Rectal smooth muscle tissue (tissue), 1 donor: ENCODE results near the gene CTIF.

Experiments
- H3K27ac ChIP-seq: one replicate; pipeline ENCODE4 v1.7.0; 2013; ENCODE audit warnings: low read depth, low read length, inconsistent platforms
- H3K27me3 ChIP-seq: one replicate; pipeline ENCODE4 v1.7.0; 2013; ENCODE audit warnings: low read length; ENCODE audit not compliant: control insufficient read depth, insufficient read depth
- H3K36me3 ChIP-seq: one replicate; pipeline ENCODE4 v1.7.0; 2013; ENCODE audit warnings: low read length; ENCODE audit not compliant: control insufficient read depth, insufficient read depth
- H3K4me1 ChIP-seq: one replicate; pipeline ENCODE4 v1.7.0; 2013; ENCODE audit warnings: low read length; ENCODE audit not compliant: control insufficient read depth, insufficient read depth
- H3K4me3 ChIP-seq: one replicate; pipeline ENCODE4 v1.7.0; 2013; ENCODE audit warnings: low read length
- H3K9ac ChIP-seq: one replicate; pipeline ENCODE4 v1.7.0; 2013; ENCODE audit warnings: low read length

Gene CTIF

DNA sequence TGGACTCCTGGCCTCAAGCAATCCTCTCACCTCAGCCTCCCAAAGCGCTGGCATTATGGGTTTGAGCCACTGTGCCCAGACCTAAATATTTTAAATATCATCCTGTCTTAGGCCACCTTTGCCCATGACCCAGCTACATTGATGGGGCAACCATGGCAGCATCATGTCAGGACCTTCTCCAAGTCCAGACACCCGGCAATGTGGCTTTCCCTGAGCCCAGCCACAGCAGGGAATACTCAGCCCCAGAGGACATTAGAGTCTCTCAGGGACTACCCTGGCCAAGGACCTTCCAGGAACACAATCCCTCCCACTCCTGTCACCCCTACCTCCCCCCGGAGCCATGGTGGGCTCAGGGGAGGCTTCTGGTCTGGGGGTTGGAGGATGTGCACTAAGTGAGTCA is 339.1 kb downstream of the CTIF start:
- H3K36me3 ChIP-seq = no peaks in the 10 kb centered on the region
- no peak overlapping the region for H3K27ac ChIP-seq
- no peak overlapping the region for H3K4me3 ChIP-seq
- H3K27me3 ChIP-seq = no peaks in the 10 kb centered on the region
- no peaks in the 10 kb centered on the region for H3K4me1 ChIP-seq
- no peak overlapping the region for H3K9ac ChIP-seq

DNA sequence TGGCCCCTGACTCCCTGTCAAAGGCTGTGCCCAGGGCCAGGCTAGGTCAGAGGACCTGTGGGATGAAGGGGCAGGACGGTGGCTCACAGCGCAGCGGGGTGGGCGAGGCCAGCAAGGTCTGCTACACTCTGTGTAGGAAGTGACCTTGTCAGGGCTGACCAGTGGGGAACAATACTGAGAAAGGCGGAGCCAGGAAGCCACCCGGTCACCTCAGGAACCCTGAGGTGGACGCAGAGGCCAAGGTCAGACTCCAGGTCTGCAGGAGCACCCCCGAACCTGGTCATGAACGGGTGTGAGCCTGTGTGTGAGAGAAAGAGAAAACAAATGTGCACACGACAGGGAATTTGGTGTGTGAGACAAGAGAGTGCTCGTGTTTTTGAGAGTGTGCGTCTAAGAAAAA is 339.6 kb downstream of the CTIF start:
- H3K4me1 ChIP-seq = no peaks in the 10 kb centered on the region
- H3K27ac ChIP-seq = no peak overlapping the region
- no peak overlapping the region for H3K9ac ChIP-seq
- no peak overlapping the region for H3K4me3 ChIP-seq
- H3K27me3 ChIP-seq = no peaks in the 10 kb centered on the region
- H3K36me3 ChIP-seq = no peaks in the 10 kb centered on the region

DNA sequence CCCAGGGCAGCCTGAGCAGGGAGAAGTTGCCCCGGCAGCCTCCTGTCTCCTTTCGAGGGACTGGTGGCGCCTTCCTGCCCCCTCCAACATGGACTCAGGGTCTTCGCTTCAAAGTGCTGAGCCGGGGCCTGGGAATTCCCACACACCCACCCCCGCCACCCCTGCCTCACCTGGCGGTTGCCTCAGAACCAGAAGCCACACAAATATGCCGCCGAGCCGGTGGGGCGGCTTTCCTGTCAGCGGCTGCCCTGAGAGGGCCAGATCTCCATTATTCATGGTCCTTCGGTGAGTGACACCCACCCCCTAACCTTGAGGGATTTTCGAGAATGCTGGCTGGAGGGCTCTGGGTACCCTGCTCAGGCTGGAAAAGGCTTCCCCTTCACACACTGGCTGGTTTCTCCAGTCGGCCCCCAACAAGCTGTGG is 340.2 kb downstream of the CTIF start:
- H3K36me3 ChIP-seq = no peaks in the 10 kb centered on the region
- no peaks in the 10 kb centered on the region for H3K4me1 ChIP-seq
- H3K4me3 ChIP-seq = no peak overlapping the region
- H3K27ac ChIP-seq = no peak overlapping the region
- H3K9ac ChIP-seq = no peak overlapping the region
- no peaks in the 10 kb centered on the region for H3K27me3 ChIP-seq

DNA sequence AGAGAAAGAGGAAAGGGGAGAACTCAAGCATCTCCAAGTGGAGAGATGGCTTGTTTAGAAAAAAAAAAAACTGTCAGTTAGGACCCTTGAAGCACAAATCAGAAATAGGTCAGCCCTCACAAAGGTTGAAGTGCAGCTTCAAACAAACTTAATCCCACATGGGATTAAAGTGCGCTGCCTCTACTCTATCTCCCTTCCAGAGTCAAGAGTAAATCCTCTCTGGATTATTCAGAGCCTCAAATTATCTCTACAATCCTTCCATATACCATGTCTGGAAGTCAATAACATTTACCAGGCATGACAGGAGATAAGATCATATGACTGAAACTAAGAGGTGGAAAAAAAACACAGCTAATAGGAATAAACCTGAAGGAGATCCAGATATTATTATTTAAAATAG is 342.1 kb downstream of the CTIF start:
- Histone ChIP-seq H3K9ac (no peak overlapping the region), H3K4me1 (no peaks in the 10 kb centered on the region), H3K27me3 (no peaks in the 10 kb centered on the region), H3K27ac (no peak overlapping the region), H3K4me3 (no peak overlapping the region), H3K36me3 (no peaks in the 10 kb centered on the region)

DNA sequence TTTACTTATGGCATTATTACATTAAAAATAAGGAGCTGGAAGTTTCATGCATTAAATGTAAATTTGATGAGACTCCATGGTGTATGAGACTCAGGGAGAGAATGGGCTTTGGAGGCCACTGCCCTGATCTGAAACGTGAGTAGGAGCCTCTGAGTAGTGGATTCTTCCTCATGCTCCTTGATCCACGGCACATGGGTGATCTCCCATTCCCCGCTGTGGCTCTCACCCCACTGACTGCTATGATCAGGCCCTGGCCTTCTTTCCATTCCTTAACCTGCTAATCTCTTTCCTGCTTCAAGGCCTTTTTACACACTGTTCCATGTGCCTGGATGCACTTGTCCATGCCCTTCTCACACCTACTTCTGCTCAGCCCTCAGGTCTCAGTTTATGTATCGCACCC is 343.5 kb downstream of the CTIF start:
- Histone ChIP-seq H3K36me3 (no peaks in the 10 kb centered on the region), H3K9ac (no peak overlapping the region), H3K4me1 (no peaks in the 10 kb centered on the region), H3K27ac (no peak overlapping the region), H3K27me3 (no peaks in the 10 kb centered on the region), H3K4me3 (no peak overlapping the region)

DNA sequence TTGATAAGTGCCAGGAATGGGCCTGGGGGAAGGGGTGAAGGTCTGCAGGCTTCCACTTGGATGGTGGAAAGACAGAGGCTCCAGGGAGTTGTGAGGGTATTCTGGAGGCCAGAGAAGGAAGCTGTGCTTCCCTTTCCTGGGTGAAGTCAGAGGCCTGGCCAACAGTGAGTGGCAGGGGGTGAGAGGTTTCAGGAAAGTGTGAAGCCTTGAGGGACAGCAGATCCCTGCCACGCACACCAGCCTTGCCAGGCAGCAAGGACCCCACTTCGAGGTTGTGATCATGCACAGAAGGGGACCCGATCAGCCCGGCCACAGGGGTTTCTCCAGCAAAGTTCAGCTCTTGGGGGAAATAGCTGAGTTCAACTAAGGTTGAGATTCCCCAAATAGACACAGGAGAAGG is 345.5 kb downstream of the CTIF start:
- Histone ChIP-seq H3K4me1 (no peaks in the 10 kb centered on the region), H3K9ac (no peak overlapping the region), H3K27me3 (no peaks in the 10 kb centered on the region), H3K27ac (no peak overlapping the region), H3K36me3 (no peaks in the 10 kb centered on the region), H3K4me3 (no peak overlapping the region)

DNA sequence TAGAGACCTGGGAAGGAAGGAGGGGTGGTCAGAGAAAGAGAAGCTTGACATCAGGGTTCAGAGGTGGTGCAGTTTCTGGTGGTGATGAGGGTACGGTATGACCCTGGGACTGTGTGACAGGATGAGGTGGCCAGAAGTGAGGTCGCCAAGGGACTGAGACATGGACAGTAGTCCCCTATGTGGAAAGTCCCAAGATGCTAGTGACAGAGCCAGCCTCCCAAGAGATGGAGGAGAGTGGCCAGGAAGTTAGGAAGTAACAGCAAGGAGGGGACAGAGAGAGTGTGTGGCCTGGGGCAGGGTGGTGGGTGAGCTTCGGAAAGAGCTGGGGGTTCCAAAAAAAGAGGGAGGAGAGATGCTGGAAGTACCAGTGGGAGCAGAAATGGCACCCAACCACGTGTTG is 345.9 kb downstream of the CTIF start:
- no peak overlapping the region for H3K27ac ChIP-seq
- H3K36me3 ChIP-seq = no peaks in the 10 kb centered on the region
- H3K9ac ChIP-seq = no peak overlapping the region
- H3K4me3 ChIP-seq = no peak overlapping the region
- H3K27me3 ChIP-seq = no peaks in the 10 kb centered on the region
- H3K4me1 ChIP-seq = no peaks in the 10 kb centered on the region

DNA sequence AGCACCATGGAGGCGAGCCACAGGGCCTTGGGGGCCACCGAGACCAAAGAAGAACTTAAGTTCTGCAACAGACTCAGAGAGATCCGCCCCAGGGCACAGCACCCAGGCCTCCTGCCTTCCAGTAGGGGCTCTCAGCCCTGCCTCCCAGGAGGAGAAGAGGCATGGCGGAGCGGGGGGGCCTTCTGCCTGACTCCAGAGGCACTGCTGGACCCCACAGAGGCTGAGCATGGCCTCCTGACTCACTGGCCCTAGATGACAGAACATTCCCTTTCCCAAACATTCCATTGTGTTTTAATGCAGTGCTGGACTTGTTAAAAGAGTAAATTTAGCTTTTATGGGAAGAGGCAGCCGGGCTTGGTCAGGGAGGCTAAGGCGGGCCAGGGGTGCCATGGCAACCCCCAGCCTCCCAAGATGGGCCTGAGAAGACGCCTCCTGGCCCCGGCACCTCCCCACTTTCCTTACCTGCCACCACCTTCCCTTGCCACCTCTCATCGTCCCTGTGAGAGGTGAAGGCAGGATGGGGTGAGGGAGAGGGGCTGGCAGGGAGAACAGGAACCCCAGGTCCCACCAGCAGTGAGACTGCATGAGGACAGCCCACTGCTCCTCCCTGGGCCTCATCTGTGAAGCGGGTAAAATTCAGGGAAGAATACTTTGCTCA is 346.6 kb downstream of the CTIF start:
- H3K4me1 ChIP-seq = no peaks in the 10 kb centered on the region
- no peaks in the 10 kb centered on the region for H3K27me3 ChIP-seq
- no peak overlapping the region for H3K27ac ChIP-seq
- no peak overlapping the region for H3K4me3 ChIP-seq
- H3K36me3 ChIP-seq = no peaks in the 10 kb centered on the region
- H3K9ac ChIP-seq = no peak overlapping the region

DNA sequence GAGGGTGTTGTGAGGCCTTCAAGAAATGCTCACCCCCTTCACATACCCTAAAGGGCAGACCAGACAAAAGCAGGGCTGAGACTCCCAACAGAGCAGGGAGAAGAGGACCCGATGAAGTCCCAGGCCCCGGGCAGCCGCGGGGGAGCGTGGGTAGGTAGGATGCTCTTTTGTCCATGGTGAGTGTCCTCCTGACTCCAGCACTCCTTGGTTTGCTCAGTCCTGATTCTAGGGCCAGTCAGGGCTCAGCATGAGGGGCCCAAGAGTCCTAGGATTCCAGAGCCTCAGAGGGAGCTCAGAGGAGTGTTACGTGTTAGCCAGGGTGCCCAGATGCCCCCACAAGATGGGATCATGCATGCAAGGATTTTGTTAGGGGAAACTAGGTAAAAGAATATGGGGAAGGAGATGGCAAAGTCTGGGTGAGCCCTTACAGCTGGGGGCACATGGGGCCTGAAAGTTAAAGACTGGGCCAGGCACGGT is 347.1 kb downstream of the CTIF start:
- H3K4me3 ChIP-seq = no peak overlapping the region
- no peak overlapping the region for H3K27ac ChIP-seq
- H3K36me3 ChIP-seq = no peaks in the 10 kb centered on the region
- no peaks in the 10 kb centered on the region for H3K4me1 ChIP-seq
- no peaks in the 10 kb centered on the region for H3K27me3 ChIP-seq
- H3K9ac ChIP-seq = no peak overlapping the region

DNA sequence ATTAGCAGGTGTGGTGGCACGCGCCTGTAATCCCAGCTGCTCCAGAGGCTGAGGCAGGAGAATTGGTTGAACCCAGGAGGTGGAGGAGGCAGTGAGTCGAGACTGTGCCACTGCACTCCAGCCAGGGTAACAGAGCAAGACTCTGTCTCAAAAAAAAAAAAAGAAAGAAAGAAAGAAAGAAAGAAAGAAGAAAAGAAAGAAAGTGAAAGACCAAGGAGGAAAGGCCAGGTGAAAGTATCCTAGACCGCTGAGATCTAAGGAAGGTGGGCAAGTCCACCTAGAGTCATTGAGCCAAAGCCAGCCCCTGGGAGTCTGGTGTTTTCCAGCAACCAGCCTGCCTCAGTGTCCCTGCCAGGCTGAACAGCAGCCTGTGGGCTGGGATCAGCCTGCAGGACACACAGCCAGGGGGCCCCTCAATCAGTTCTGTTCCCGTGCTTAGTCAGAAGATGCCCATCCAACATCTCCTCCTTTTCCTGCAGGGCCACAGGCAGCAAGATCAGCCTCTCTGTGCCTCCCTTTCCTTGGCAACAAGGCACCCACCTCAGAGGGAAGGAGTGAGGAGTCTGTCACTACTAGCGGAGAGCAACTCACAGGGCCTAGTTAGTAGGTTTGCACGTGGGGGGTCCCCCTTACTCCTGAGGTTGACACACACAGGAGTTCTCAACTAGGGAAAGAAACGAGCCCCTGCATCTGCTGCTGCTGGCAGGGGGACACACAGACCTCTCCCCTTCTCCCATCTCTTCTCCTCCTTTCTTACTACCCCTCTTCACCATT is 347.9 kb downstream of the CTIF start:
- Histone ChIP-seq H3K9ac (no peak overlapping the region), H3K4me1 (no peaks in the 10 kb centered on the region), H3K27me3 (no peaks in the 10 kb centered on the region), H3K27ac (no peak overlapping the region), H3K4me3 (no peak overlapping the region), H3K36me3 (no peaks in the 10 kb centered on the region)

DNA sequence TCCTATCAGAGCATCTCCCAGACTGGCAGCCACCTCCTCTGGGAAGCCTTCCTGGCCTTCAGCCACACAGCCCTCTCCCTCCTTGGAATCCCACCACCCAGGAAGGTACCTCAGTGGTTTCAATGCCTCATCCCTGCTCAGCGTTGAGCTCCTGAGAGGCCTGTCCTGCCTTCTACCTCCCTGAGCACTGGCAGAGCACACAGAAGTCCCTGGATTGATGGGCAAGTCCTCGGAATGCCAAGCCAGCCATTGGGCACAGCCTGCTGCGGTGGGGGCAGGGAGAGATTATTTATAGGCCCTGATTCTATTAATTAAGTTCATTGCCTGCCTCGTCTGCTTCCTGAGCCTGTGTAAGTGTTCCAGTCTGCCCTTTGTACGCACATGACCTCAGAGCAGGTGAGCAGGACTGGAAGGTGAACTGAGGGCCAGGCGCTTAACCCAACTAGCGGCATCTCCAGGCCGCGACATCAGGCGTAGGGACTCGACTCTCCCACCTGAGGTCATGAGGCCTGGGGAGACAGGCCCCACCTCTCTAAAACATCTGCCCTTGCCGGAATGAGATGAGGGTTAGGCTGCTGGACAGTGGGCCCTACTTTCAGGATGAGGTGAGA is 348.6 kb downstream of the CTIF start:
- H3K27me3 ChIP-seq = no peaks in the 10 kb centered on the region
- H3K9ac ChIP-seq = no peak overlapping the region
- no peaks in the 10 kb centered on the region for H3K36me3 ChIP-seq
- no peaks in the 10 kb centered on the region for H3K4me1 ChIP-seq
- no peak overlapping the region for H3K27ac ChIP-seq
- H3K4me3 ChIP-seq = no peak overlapping the region

DNA sequence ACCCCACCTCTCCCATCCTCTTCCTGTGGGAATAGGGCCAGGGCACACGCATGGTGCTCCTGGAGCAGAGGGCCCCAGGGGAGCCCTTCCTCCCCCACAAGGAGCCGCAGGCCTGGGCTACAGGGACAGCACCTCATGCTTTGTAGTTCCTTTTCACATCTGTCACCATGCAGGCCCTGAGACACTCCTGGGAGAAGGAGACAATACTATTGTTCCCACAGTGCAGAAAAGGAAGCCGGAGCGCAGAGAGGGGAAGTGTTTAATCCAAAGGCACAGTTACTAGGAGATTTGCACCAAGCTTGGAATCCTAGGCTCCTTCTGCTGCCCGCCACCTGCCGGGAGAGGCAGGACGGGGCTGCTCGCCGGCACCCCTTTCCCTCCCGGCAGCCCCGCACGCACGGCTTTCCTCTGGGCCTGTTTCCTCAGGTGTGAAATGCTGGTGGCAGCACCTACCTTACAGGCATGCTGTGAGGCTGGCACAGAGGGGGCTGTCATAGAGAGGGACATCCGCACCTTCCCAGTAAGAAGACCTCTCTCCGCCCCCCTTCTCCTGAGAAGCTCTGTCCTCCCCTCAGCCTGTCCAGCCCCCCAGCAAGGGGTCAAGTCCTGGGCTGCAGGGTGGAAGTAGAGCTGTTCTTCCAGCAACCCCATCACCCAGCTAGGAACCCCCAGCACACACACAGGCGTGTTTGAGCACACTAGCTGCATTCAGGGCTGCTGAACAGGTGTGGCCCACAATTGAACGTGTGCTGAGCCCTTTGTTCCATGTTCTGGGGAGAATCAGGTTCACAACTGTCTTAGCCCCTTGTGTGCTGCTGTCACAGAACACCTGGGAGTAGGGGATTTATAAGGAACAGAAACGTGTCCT is 349.3 kb downstream of the CTIF start:
- Histone ChIP-seq H3K36me3 (no peaks in the 10 kb centered on the region), H3K4me1 (no peaks in the 10 kb centered on the region), H3K27me3 (no peaks in the 10 kb centered on the region), H3K27ac (no peak overlapping the region), H3K4me3 (no peak overlapping the region), H3K9ac (no peak overlapping the region)
